ENCODE measurements around the gene KCNIP3.
"Not testable (repeated sequence)": the region's sequence is repeated elsewhere in the genome, so short reads cannot be mapped to it uniquely, and the experiment has no call there.

KCNIP3 gene

GRCh38 chr2:95349568-95350322 is 52.6 kb downstream of the KCNIP3 start:
- no peak for FAIRE-seq

GRCh38 chr2:95350368-95350767 is 53.2 kb downstream of the KCNIP3 start:
- no peak for FAIRE-seq

GRCh38 chr2:95350774-95351597 is 53.8 kb downstream of the KCNIP3 start:
- FAIRE-seq, result no peak

GRCh38 chr2:95351598-95351915 is 54.4 kb downstream of the KCNIP3 start:
- FAIRE-seq, result no peak

GRCh38 chr2:95352310-95353054 is 55.3 kb downstream of the KCNIP3 start:
- FAIRE-seq, result no peak

GRCh38 chr2:95353055-95353575 is 56.0 kb downstream of the KCNIP3 start:
- FAIRE-seq, result no peak

- no peak for FAIRE-seq
These were observed 56.7 kb downstream of the KCNIP3 start for GRCh38 chr2:95353613-95354468.

- FAIRE-seq, result no peak
These were observed 57.3 kb downstream of the KCNIP3 start for GRCh38 chr2:95354469-95354901.

GRCh38 chr2:95354925-95355324 is 57.8 kb downstream of the KCNIP3 start:
- no peak for FAIRE-seq

- not testable (repeated sequence) for FAIRE-seq
These were observed 58.3 kb downstream of the KCNIP3 start for GRCh38 chr2:95355486-95355885.

GRCh38 chr2:95356821-95357700 is 59.9 kb downstream of the KCNIP3 start:
- FAIRE-seq, result no peak

- FAIRE-seq, result no peak
These were observed 60.7 kb downstream of the KCNIP3 start for GRCh38 chr2:95357717-95358280.

- FAIRE-seq, result no peak
These were observed 61.9 kb downstream of the KCNIP3 start for GRCh38 chr2:95359031-95359430.

- no peak for FAIRE-seq
These were observed 62.4 kb downstream of the KCNIP3 start for GRCh38 chr2:95359501-95359930.

- no peak for FAIRE-seq
These were observed 64.3 kb downstream of the KCNIP3 start for GRCh38 chr2:95361216-95361980.

GRCh38 chr2:95362486-95362885 is 65.3 kb downstream of the KCNIP3 start:
- FAIRE-seq, result no peak

- no peak for FAIRE-seq
These were observed 69.4 kb downstream of the KCNIP3 start for GRCh38 chr2:95366514-95366913.

GRCh38 chr2:95372216-95372829 is 75.2 kb downstream of the KCNIP3 start:
- FAIRE-seq, result no peak

GRCh38 chr2:95372845-95373244 is 75.7 kb downstream of the KCNIP3 start:
- FAIRE-seq, result no peak

GRCh38 chr2:95374029-95374428 is 76.9 kb downstream of the KCNIP3 start:
- no peak for FAIRE-seq

Measured in G401.6 (cell line).